C4-2B (cell line): Measurements from ENCODE around the gene KRT4.

ENCODE experiments used
- ZFX ChIP-seq: fragments of 450-650 bp; IDR thresholded peaks from 2 replicates; pipeline ENCODE4 v1.6.1; 2017
- TF ChIP-seq, protein P1 (sequence below): fragments of 450-650 bp; conservative IDR thresholded peaks from 2 replicates; pipeline ENCODE4 v1.5.1; 2017; ENCODE audit warnings: mild to moderate bottlenecking

DNA sequence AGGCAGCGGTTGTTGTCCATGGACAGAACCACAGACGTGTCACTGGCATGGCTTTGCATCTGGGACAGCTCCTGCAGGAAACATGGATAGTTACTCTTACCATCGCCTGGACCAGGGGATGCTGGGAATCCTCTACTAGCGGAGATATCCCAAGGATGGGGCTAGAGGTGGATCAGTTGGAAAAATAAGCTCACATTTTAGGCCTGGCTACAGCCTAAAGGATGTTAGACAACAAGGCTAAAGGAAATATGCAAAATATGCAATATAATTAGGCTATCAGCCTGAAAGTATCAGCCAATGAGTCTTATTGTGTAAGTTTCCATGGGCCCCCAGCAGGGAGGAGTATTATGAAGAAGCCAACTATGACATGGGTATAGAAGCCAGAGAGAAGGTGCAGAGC is 41.7 kb downstream of the KRT4 start:
- TF ChIP-seq, protein P1, sequence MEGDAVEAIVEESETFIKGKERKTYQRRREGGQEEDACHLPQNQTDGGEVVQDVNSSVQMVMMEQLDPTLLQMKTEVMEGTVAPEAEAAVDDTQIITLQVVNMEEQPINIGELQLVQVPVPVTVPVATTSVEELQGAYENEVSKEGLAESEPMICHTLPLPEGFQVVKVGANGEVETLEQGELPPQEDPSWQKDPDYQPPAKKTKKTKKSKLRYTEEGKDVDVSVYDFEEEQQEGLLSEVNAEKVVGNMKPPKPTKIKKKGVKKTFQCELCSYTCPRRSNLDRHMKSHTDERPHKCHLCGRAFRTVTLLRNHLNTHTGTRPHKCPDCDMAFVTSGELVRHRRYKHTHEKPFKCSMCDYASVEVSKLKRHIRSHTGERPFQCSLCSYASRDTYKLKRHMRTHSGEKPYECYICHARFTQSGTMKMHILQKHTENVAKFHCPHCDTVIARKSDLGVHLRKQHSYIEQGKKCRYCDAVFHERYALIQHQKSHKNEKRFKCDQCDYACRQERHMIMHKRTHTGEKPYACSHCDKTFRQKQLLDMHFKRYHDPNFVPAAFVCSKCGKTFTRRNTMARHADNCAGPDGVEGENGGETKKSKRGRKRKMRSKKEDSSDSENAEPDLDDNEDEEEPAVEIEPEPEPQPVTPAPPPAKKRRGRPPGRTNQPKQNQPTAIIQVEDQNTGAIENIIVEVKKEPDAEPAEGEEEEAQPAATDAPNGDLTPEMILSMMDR: no peak
- TF ChIP-seq ZFX: no peak
